Peyer's patch (tissue), 4 donors: ENCODE measurements around the gene FHOD3.

Source experiments
- POLR2A ChIP-seq, 2 donors: fragments of 450-650 bp; IDR thresholded peaks; one replicate each; pipeline ENCODE4 v1.5.1; 2017; ENCODE audit warnings: antibody characterized with exemption in 2 of 2, mild to moderate bottlenecking in 2 of 2, moderate library complexity in 2 of 2
- TF ChIP-seq, protein P1 (sequence below), 6 experiments: fragments of 450-650 bp in 4 of 6; fragments of 200-600 bp in 2 of 6; sonication (generic) in 1 of 6; IDR thresholded peaks; one replicate each; pipeline ENCODE4 v1.5.1; 2017 to 2019; ENCODE audit warnings: antibody characterized with exemption in 6 of 6, mild to moderate bottlenecking in 3 of 6, moderate library complexity in 1 of 6

DNA sequence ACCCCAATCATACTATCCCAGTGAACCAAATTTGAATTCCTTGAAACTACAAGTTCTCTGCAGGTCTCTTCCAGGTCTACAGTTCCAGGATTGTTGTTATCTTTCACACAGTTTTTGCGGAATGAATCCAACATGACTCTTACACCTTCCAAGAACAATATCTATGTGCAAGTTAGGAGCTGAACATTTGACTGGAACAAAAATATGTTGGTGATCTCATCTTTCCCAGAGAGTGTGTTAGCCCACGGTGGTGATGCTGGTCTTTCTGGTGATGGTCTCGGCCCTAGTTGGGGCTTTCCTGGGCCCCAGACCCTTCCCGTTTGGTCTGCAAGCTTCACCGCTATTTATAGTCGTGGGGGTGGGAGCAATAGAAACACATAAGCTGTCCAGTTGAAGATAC lies 357.6 kb downstream of the FHOD3 start:
- TF ChIP-seq, protein P1, sequence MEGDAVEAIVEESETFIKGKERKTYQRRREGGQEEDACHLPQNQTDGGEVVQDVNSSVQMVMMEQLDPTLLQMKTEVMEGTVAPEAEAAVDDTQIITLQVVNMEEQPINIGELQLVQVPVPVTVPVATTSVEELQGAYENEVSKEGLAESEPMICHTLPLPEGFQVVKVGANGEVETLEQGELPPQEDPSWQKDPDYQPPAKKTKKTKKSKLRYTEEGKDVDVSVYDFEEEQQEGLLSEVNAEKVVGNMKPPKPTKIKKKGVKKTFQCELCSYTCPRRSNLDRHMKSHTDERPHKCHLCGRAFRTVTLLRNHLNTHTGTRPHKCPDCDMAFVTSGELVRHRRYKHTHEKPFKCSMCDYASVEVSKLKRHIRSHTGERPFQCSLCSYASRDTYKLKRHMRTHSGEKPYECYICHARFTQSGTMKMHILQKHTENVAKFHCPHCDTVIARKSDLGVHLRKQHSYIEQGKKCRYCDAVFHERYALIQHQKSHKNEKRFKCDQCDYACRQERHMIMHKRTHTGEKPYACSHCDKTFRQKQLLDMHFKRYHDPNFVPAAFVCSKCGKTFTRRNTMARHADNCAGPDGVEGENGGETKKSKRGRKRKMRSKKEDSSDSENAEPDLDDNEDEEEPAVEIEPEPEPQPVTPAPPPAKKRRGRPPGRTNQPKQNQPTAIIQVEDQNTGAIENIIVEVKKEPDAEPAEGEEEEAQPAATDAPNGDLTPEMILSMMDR (IDR thresholded peaks at IDR 0.05), result no peak
- no peak for TF ChIP-seq POLR2A (IDR thresholded peaks at IDR 0.05)
